Loucy (cell line): Measurements from ENCODE around the gene ATP11C.

ENCODE experiments used
- EZH2phosphoT487 ChIP-seq: fragments of 200-600 bp; IDR thresholded peaks from 2 replicates; pipeline ENCODE4 v1.6.1; 2018; ENCODE audit warnings: antibody characterized with exemption, mild to moderate bottlenecking, moderate library complexity, borderline replicate concordance
- TF ChIP-seq, protein P1 (sequence below): fragments of 200-600 bp; sonication (generic); conservative IDR thresholded peaks from 2 replicates; pipeline ENCODE4 v1.5.1; 2014; ENCODE audit warnings: mild to moderate bottlenecking, antibody characterized with exemption, low read length

DNA sequence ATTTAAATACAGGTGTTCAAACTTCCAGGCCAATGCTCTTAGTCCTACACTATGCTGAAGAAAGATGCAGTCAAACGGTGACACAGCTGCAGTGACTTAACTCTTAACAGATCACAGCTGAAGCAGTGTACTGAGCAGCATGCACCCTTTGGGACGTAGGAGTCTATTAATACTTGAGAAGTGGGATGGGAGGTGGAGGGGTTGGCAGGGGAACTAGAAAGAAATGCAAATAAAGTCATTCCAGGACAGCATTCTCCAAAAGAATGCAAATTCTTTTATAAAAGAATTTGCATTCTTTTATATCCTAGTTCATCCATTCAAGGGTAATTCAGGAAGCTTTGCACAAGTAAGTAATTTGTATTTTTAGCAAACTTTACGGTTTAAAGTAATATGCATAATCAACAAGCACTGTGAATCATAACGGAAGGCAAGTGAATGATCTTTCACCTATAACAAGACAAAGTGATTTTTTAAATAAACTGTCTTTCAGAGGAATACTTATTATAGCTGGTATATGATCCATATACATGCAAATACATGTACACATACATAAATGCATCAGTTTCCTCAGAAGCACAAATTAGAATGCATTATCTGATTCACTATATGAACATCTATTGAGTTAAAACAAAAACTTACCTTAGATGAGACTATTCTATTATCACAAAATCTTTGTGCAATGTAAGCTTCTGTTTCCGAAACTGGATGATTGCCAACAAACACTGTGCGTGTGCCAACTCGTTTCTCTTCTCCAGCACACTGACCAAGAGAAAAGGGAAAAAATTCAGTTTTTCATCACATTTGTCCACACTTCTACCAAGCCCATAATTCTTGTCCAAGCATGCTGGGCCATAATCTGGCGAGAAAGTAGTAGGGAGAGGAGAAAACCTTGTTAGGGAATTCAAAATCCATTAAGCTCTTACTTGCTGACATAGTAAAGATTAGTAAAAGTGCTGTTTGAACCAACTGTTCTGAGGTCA lies 106.5 kb downstream of the ATP11C start:
- TF ChIP-seq, protein P1, sequence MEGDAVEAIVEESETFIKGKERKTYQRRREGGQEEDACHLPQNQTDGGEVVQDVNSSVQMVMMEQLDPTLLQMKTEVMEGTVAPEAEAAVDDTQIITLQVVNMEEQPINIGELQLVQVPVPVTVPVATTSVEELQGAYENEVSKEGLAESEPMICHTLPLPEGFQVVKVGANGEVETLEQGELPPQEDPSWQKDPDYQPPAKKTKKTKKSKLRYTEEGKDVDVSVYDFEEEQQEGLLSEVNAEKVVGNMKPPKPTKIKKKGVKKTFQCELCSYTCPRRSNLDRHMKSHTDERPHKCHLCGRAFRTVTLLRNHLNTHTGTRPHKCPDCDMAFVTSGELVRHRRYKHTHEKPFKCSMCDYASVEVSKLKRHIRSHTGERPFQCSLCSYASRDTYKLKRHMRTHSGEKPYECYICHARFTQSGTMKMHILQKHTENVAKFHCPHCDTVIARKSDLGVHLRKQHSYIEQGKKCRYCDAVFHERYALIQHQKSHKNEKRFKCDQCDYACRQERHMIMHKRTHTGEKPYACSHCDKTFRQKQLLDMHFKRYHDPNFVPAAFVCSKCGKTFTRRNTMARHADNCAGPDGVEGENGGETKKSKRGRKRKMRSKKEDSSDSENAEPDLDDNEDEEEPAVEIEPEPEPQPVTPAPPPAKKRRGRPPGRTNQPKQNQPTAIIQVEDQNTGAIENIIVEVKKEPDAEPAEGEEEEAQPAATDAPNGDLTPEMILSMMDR = no peak
- TF ChIP-seq EZH2phosphoT487 = no peak
